HFF-Myc (cell line): Measurements from ENCODE around the gene TMEM63B.

Experiments used
- DNase-seq: peaks from one replicate; pipeline ENCODE4 v3.0.0-alpha.2; 2011; ENCODE audit warnings: low read depth; ENCODE audit errors: extremely low read depth
- H3K4me3 ChIP-seq: replicated peaks from 2 replicates; pipeline ENCODE4 v1.5.1; 2011; ENCODE audit warnings: low read depth, mild to moderate bottlenecking, control low read depth, low read length
- CTCF ChIP-seq: IDR thresholded peaks from 2 replicates; pipeline ENCODE4 v1.5.1; 2012; ENCODE audit warnings: mild to moderate bottlenecking, low read depth, low read length, control low read depth; ENCODE audit errors: missing control alignments

Gene TMEM63B

GRCh38 chr6:44104481-44105021 is 22.8 kb upstream of the TMEM63B start:
- no peak overlapping the region for H3K4me3 ChIP-seq
- TF ChIP-seq CTCF: no peak
- no peak for DNase-seq

GRCh38 chr6:44105146-44105545 is 22.2 kb upstream of the TMEM63B start:
- DNase-seq: no peak
- H3K4me3 ChIP-seq: no peak overlapping the region
- TF ChIP-seq CTCF: no peak

GRCh38 chr6:44105993-44106740 is 21.2 kb upstream of the TMEM63B start:
- TF ChIP-seq CTCF: no peak
- DNase-seq: no peak
- no peak overlapping the region for H3K4me3 ChIP-seq

GRCh38 chr6:44107017-44107416 is 20.3 kb upstream of the TMEM63B start:
- H3K4me3 ChIP-seq: no peak overlapping the region
- no peak for TF ChIP-seq CTCF
- no peak for DNase-seq

GRCh38 chr6:44108471-44108870 is 18.9 kb upstream of the TMEM63B start:
- TF ChIP-seq CTCF: no peak
- H3K4me3 ChIP-seq: no peak overlapping the region
- DNase-seq: no peak

GRCh38 chr6:44109212-44109611 is 18.1 kb upstream of the TMEM63B start:
- TF ChIP-seq CTCF: no peak
- DNase-seq: no peak
- H3K4me3 ChIP-seq: no peak overlapping the region
